ENCODE results near the gene HAUS3.

Gene HAUS3

GRCh38 chr4:2241410-2242353, at the start of gene HAUS3, which contains the start of gene POLN:
TSS of gene HAUS3 (minus strand) at chr4:2242121. CDS start at chr4:2240946, 1,175 bp downstream.
TSS of gene POLN (minus strand) at chr4:2242121. CDS start at chr4:2229231, 12,890 bp downstream.
- peak; percentile 98 to 99 for DNase-seq (ENCODE audit: low read depth in 2 of 2)

DNA sequence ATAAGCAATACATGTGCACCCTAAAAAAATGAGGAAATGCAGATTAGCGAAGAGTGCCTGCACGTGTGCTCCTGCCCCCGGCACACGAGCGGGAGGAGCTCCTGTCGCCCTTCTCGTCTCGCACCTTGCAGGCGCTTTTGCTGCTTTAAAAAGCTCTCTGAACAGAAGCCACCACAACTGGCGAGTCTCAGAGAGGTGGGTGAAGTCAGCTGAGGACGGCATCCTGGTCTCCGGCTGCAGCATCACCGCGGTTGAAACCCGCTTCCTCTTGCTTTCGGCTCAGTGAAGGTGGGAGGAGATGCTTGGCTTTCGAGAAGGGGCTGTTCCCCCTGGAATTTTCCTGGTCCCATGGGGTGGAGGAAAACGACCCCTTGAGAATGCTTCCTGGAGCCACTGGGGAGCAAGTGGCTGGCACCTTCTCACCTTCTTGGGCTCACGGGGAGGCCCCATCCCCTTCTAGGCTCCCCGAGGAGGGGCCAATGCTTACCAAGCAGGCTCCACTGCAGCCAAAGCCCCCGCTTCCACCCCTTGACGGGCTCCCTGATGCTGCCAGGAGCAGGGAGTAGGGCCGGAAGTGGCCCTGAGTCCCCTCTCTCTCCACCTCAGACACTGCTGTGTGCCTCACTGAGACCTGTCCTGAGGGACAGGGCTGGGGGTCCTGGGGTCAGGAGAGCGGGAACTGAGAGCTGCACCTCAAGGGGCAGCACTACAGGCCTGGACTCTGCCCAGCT, 49.2 kb upstream of the HAUS3 start:
- peak in 1 of 2 donors; percentile 45 for DNase-seq (ENCODE audit: low read depth in 2 of 2)

DNA sequence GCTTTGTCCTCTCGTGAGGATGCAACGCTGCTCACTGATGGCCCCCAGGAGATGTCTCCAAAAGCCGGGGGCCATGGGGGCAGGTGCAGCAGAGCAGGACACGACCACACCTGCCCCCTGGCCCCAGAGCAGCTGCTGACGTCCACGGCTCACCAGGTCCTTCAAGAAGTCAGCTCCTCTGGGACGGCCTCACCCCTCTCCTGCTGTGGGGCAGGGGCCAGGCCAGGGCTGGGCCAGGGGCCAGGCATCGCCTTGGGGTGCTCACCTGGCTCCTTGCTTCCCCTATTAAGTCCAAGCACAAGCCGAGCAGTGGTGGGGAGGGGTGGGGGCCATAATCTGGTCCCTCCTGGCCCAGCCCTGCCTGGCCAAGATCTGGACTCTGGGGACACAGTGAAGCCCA, 48.6 kb upstream of the HAUS3 start:
- DNase-seq (ENCODE audit: low read depth in 2 of 2): no peak

GRCh38 chr4:2289955-2290333, 48.0 kb upstream of the HAUS3 start:
- no peak for DNase-seq (ENCODE audit: low read depth in 2 of 2)

DNA sequence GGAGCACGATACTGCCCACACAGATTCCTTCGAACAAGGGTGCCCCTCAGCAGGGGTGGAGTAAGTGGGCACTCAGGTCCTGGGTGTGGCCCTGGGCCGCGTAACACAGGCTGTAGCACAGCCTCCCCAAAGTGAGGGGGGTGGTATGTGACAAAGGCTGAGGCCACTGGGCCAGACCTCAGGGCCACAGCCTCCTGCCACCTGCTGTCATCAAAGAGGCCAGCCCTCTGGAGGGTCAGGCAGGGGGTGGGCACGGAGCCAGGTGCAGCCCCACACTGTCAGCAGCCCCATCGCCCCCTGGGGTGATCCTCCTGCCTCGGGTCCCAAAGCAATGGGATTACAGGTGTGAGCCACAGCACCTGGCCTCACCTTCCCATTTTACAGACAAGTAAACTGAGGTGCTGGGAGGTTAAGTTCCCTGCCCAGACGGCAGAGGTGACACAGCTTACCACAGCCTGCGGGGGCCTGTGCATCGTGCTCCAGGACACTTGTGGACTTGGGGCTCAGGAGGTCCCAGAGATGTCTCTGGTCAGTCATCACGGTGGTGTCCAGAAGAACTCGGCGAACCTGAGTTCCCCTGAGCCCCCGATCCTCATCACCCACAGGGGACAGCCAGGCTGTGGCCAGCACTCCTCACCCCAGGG, 47.5 kb upstream of the HAUS3 start:
- no peak for DNase-seq (ENCODE audit: low read depth in 2 of 2)

DNA sequence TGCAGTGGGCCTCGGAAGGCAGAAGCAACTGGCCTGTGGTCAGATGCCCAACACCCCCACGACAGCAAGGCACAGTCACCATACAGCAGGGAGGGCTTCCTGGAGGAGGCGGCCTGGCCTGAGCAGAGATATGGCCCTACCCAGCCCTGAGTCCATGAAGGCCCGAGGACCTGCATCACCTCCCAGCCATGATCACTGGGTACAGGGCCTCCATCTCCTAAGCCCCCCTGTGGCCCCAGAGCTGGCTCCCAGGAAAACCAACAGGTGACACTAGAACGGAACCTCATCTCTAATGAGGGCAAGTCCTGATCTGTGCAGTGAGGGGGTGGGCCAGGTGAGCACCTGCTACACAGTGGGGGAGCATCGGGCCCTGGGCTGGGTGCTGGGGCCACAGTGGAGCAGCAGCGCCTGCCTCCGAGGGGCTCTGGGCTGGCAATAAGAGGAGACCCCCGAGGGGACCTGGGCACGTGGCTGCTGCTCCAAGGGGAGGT, 46.2 kb upstream of the HAUS3 start:
- no peak for DNase-seq (ENCODE audit: low read depth in 2 of 2)

DNA sequence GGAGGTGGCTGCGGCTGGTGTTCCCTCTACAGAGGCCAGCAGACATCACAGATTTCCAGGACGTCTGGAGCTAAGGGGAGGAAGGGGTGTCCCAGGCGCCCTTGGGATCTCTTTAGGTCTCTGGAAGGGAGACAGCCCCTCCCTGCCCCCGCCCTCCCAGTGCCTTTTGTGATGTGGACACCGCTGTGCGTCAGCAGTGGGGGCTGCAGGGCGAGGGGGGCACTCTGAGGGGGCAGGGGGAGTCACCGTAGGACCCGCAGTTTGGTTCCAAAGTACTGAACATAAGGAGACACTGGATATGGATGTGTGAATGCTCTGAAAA, 45.6 kb upstream of the HAUS3 start:
- DNase-seq (ENCODE audit: low read depth in 2 of 2): no peak

DNA sequence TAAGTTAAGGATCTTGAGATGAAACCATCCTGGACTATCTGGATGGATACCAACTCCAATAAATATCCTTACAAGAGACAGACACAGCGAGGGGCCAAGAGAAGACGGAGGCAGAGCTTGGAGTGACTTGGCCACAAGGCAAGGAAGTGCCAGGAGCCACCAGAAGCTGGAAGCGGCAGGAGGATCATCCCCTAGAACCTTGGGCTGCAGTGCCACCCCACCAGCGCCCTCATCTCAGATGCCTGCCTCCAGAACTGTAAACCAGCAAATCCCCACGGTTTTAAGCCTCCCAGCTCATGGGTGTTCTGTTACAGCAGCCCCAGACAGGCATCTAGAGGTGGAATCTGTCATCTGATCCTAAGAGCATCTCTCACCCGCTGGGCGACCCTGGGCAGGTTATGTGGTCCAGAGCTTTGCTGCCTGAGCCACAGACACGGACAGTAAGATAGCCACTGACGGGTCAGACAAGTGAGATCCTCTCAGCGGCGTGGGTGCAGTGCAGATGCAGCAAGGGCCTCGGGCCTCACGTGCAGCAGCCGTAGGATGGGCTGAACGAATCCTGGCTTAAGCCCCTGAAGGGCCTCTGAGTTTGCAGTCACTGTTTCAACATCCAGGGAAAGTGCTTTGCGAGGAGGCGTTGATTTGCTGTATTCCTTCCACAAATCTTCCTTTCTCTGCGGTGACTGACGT, 45.1 kb upstream of the HAUS3 start:
- no peak for DNase-seq (ENCODE audit: low read depth in 2 of 2)

GRCh38 chr4:2285613-2286381, 43.9 kb upstream of the HAUS3 start:
- DNase-seq (ENCODE audit: low read depth in 2 of 2): no peak

DNA sequence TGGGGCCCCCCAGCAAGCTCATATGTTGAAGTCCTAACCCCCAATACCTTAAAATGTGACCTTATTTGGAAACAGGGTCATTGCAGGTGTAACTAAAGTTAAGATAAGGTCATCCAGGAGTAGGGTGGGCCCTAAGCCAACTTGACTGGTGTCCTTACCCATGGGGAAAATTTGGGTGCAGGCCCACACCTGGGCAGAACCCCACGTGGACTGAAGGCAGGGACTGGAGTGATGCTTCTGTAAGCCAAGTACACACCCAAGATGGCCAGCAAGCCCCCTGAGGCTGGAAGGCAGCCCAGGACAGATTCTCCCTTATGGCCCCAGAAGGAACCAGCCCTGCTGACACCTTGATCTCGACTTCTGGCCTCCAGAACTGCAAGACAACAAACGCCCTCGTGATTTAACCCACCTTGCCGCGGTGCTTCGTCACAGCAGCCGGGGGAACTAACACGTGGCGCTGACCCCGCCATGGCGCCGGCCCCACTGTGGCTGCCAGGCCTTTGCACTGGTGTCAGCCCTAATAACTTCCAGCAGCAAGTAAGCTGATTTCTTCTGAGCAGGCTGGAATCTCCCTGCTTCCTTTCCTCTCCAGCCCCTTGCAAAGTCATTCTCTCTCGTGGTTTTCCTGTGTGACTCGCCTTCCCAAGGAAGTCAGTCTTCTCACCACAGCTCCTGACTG, 43.2 kb upstream of the HAUS3 start:
- no peak for DNase-seq (ENCODE audit: low read depth in 2 of 2)

DNA sequence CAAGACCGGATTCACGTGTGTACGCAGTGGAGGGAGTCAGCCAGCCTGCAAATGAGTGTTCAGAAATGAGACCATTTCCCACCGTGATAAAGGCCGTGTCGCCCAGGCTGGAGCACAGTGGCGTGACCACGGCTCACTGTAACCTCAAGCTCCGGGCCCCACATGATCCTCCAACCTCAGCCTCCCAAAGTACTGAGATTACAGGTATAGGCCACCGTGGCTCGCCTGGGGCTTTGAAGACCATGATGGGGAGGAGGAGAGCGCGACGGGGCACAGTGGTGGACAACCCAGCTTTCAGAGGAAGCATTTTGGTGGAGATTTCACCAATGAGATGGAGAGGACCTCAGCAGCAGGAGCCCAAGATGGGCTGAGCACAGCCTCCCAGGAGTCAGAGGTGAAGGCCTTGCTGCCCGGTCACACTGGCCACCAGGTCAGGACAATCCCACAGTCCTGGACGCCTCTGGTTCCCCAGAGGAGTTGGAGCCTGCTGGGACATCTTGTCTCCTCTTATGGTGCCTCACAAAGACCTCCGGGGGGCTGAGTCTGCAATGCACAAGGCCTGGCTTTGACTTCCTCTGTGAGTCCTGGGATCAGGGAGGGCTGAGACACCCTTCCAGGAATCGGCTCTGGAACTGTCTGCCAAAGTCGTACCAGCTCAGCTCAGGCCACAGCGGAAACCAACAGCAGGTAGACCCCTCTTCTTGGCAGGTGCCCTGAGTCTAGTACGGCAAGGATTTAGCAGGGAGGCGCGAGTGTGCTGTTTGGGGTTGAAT, 42.4 kb upstream of the HAUS3 start:
- DNase-seq (ENCODE audit: low read depth in 2 of 2): no peak

GRCh38 chr4:2283199-2283711, 41.3 kb upstream of the HAUS3 start:
- DNase-seq (ENCODE audit: low read depth in 2 of 2): no peak

GRCh38 chr4:2281575-2282343, 39.8 kb upstream of the HAUS3 start:
- peak in 1 of 2 donors; percentile 75 for DNase-seq (ENCODE audit: low read depth in 2 of 2)

DNA sequence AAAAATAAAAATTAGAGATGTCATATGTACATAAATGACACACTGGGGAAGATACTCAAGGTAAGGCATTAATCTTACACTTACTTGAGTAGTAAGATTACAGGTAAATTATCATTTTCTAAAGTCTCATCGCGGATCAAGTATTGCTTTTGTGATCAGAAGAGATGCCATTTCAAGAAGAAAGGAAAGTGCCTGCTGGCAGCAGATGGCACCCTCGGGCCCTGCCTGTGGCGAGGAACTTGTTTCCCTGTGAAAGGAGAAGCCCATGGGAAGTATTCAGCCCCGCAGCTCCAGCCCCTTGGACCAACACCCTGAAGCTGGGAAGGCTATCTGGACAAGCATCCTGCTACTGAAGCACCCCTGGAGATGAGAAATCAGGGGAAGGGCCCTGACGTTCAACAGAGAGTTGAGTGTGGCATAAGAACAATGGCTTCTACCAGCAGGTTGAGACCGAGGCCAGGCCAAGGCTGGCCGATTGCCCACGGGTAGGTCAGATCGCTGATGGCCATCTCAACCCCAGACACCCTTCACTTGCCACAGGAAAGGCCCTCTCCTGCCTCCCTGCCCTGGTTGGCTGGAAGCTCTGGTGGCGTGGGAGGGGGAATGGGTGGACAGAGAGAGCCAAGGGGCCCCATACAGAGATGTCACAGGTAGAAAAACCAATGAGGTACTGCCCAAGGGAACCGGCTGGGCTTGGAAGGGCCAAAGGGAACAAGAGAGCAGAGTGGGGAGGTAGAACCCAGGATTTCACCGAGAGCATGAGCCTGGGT, 38.8 kb upstream of the HAUS3 start:
- no peak for DNase-seq (ENCODE audit: low read depth in 2 of 2)

DNA sequence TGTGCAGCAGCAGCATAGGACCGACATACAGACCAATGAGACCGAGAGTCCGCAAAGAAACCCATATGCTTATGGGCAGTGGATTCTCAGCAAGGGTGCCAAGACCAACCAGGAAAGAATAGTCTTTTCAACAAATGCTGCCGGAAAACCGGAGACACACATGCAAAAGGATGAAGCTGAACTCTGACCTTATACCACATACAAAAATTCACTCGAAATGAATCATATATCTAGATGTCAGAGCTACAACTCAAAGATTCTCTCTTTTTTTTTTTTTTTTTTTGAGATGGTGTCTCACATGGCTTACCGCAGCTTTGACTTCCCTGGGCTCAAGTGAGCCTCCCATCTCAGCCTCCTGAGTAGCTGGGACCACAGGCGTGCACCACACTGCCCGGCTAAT, 36.0 kb upstream of the HAUS3 start:
- DNase-seq (ENCODE audit: low read depth in 2 of 2): no peak

- DNase-seq (ENCODE audit: low read depth in 2 of 2): no peak
Measured at GRCh38 chr4:2276581-2277325, 34.8 kb upstream of the HAUS3 start.
